SK-N-SH (cell line): ENCODE measurements around the gene CDK11B. TPM values are rescaled to one million over a fixed set of nuclear protein-coding genes. Genes with fewer than 3 reads are reported as not detected.

Source experiments
- CTCF ChIA-PET: fragments of 300-600, 350-600 bp; formaldehyde crosslinking; extraction: SDS; loops from one replicate; lab custom pipeline; 2021; lab: Yijun Ruan, JAX
- POLR2A ChIA-PET: fragments of 350-600 bp; sonication (Branson Sonifier 250); formaldehyde crosslinking; extraction: SDS; loops from one replicate; lab custom pipeline; 2020; ENCODE audit warnings: antibody characterized with exemption, inconsistent platforms; lab: Yijun Ruan, JAX
- DNase-seq: peaks from one replicate; pipeline ENCODE4 v3.0.0; 2012
- H2AFZ ChIP-seq: fragments of 200-600 bp; sonication (generic); 2 replicates; pipeline ENCODE4 v1.8.1; 2016; ENCODE audit warnings: antibody characterized with exemption, mild to moderate bottlenecking, low read depth
- H3F3A ChIP-seq: fragments of 200-600 bp; sonication (generic); replicated peaks from 2 replicates; pipeline ENCODE3; 2016; ENCODE audit warnings: antibody characterized with exemption, mild to moderate bottlenecking; ENCODE audit not compliant: insufficient read depth
- H3K27ac ChIP-seq, 2 experiments: fragments of 200-500 bp in 1 of 2; fragments of 200-600 bp in 1 of 2; sonication (Bioruptor generic) in 1 of 2; sonication (generic), shearing (Covaris generic) in 1 of 2; 2 replicates each; pipeline versions ENCODE4 v1.5.1 to v1.6.1; 2014 to 2016; ENCODE audit warnings: low read depth in 2 of 2, inconsistent platforms in 1 of 2, low read length in 1 of 2, mild to moderate bottlenecking in 1 of 2, mixed read lengths in 1 of 2
- H3K27me3 ChIP-seq: fragments of 200-600 bp; sonication (generic), shearing (Covaris generic); 2 replicates; pipeline ENCODE4 v1.6.1; 2016; ENCODE audit warnings: mixed run types; ENCODE audit not compliant: insufficient read depth
- H3K36me3 ChIP-seq, 2 experiments: fragments of 200-500 bp in 1 of 2; fragments of 200-600 bp in 1 of 2; sonication (Bioruptor generic) in 1 of 2; sonication (generic) in 1 of 2; replicated peaks in 1 of 2; 2 replicates each; pipeline versions ENCODE3 to v1.5.1; 2014 to 2016; ENCODE audit warnings: low read length in 1 of 2, mild to moderate bottlenecking in 1 of 2; ENCODE audit not compliant: insufficient read depth in 2 of 2, control insufficient read depth in 1 of 2
- H3K4me1 ChIP-seq, 2 experiments: fragments of 200-500 bp in 1 of 2; fragments of 200-600 bp in 1 of 2; sonication (Bioruptor generic) in 1 of 2; sonication (generic), shearing (Covaris generic) in 1 of 2; 2 replicates each; pipeline versions ENCODE4 v1.5.1 to v1.6.1; 2014 to 2016; ENCODE audit warnings: low read depth in 1 of 2, low read length in 1 of 2, mixed run types in 1 of 2; ENCODE audit not compliant: insufficient read depth in 2 of 2, control insufficient read depth in 1 of 2
- H3K4me2 ChIP-seq: fragments of 200-600 bp; sonication (generic), shearing (Covaris generic); 2 replicates; pipeline ENCODE4 v1.6.1; 2017; ENCODE audit warnings: mixed run types
- H3K4me3 ChIP-seq, 2 experiments: fragments of 200-500 bp in 1 of 2; fragments of 200-600 bp in 1 of 2; sonication (Bioruptor generic) in 1 of 2; sonication (generic), shearing (Covaris generic) in 1 of 2; 2 replicates each; pipeline versions ENCODE4 v1.5.1 to v1.8.1; 2014 to 2016; ENCODE audit warnings: low read depth in 2 of 2, inconsistent platforms in 1 of 2, low read length in 1 of 2, mild to moderate bottlenecking in 1 of 2, mixed read lengths in 1 of 2, moderate library complexity in 1 of 2
- H3K79me2 ChIP-seq: fragments of 200-600 bp; sonication (generic); 2 replicates; pipeline ENCODE4 v1.8.1; 2017; ENCODE audit warnings: mild to moderate bottlenecking; ENCODE audit not compliant: insufficient read depth
- H3K9ac ChIP-seq: fragments of 200-600 bp; sonication (generic); 2 replicates; pipeline ENCODE4 v1.6.1; 2017; ENCODE audit warnings: mixed run types
- H3K9me2 ChIP-seq: fragments of 200-600 bp; sonication (generic); 2 replicates; pipeline ENCODE4 v1.6.1; 2017; ENCODE audit warnings: mixed run types
- H3K9me3 ChIP-seq: fragments of 200-600 bp; sonication (generic); 2 replicates; pipeline ENCODE4 v1.6.1; 2017; ENCODE audit warnings: mixed run types, mild to moderate bottlenecking, moderate library complexity
- H4K20me1 ChIP-seq: fragments of 200-600 bp; sonication (generic); 2 replicates; pipeline ENCODE4 v1.6.1; 2017; ENCODE audit warnings: mild to moderate bottlenecking, mixed run types; ENCODE audit not compliant: insufficient read depth
- ELF1 ChIP-seq: IDR thresholded peaks from 2 replicates; pipeline ENCODE4 v1.4.0; 2012
- EP300 ChIP-seq, 2 experiments: IDR thresholded peaks; 2 replicates each; pipeline versions ENCODE4 v1.4.0 to v1.6.1; 2012; ENCODE audit warnings: borderline replicate concordance in 1 of 2, low read depth in 1 of 2, low read length in 1 of 2
- EZH2phosphoT487 ChIP-seq: fragments of 200-600 bp; sonication (generic); IDR thresholded peaks from 2 replicates; pipeline ENCODE4 v1.6.1; 2017; ENCODE audit warnings: low read depth, mixed run types, mild to moderate bottlenecking, antibody characterized with exemption, moderate library complexity, borderline replicate concordance
- FOXJ3 ChIP-seq: sonication (generic); formaldehyde crosslinking; IDR thresholded peaks from 2 replicates; pipeline ENCODE4 v1.5.1; 2020; ENCODE audit warnings: mild to moderate bottlenecking, missing genetic modification reagents
- IRF3 ChIP-seq: fragments of 150-350 bp; IDR thresholded peaks from 2 replicates; pipeline ENCODE4 v1.6.1; 2016; ENCODE audit warnings: mild to moderate bottlenecking, low read depth, low read length
- NFIC ChIP-seq: IDR thresholded peaks from 2 replicates; pipeline ENCODE4 v1.4.0; 2012; ENCODE audit warnings: borderline replicate concordance
- PBX3 ChIP-seq: IDR thresholded peaks from 2 replicates; pipeline ENCODE4; 2012
- POLR2AphosphoS5 ChIP-seq: IDR thresholded peaks from 2 replicates; pipeline ENCODE4 v1.6.1; 2012; ENCODE audit warnings: low read depth, low read length
- RAD21 ChIP-seq: IDR thresholded peaks from 2 replicates; pipeline ENCODE4 v1.6.1; 2012; ENCODE audit warnings: mild to moderate bottlenecking, low read length
- WGBS: methylation state at CpG from one replicate; pipeline ENCODE4 v1.1.6; 2017; ENCODE audit warnings: low lambda C conversion rate; 5-methylcytosine and 5-hydroxymethylcytosine counted together
- polyA plus RNA-seq, 3 experiments: library from polyadenylated mRNA; depleted of rRNA; stranded (reverse); fragments of >200 nt; gene quantifications; 2 replicates each; pipeline ENCODE4 v1.2.3, GENCODE V29; 2012

Gene CDK11B
- polyA plus RNA-seq, 1 of the 3 experiments (the other 2 are of a cell fraction) = 15.0 TPM

- Histone ChIP-seq H3K4me2 (no peak overlapping the region), H3K9me2 (no peaks in the 10 kb centered on the region), H3K27ac (no peak overlapping the region), H3K27me3 (no peaks in the 10 kb centered on the region), H3K9ac (no peak overlapping the region), H4K20me1 (no peaks in the 10 kb centered on the region), H3K36me3 (peaks cover 0 to 3% of the 10 kb centered on the region in 2 experiments)
- WGBS = 83% methylated on average over 34 of the region's 79 CpGs
- CTCF ChIA-PET = interaction anchor here (1.7 kb wide), 1 partner anchor 12 kb away, joined by 4 read pairs; no protein-coding TSS in a partner anchor
- POLR2A ChIA-PET = no interaction called here
- no peak for TF ChIP-seq POLR2AphosphoS5
- TF ChIP-seq ELF1 = no peak
- TF ChIP-seq EZH2phosphoT487 = no peak
- TF ChIP-seq EP300 (IDR thresholded peaks at IDR 0.05; ENCODE audit: borderline replicate concordance in 1 of 2, low read depth in 1 of 2, low read length in 1 of 2) = no peak
- TF ChIP-seq, all 33 proteins: peak for 0
- Histone ChIP-seq H2AFZ (no peak overlapping the region), H3K4me1 (no peaks in the 10 kb centered on the region), H3K9me3 (no peaks in the 10 kb centered on the region), H3K79me2 (no peaks in the 10 kb centered on the region), H3K4me3 (no peak overlapping the region), H3F3A (no peaks in the 10 kb centered on the region)
- DNase-seq = peak; percentile 57
These were observed 27.6 kb downstream of the CDK11B start for GRCh38 chr1:1630965-1631781.

GRCh38 chr1:1630191-1630964, 28.4 kb downstream of the CDK11B start:
- 89% methylated on average over 58 of the region's 81 CpGs for WGBS
- peak; percentile 57 for DNase-seq

More at GRCh38 chr1:1630191-1630964, 28.4 kb downstream of the CDK11B start:
- H3K4me1 ChIP-seq = no peaks in the 10 kb centered on the region; a peak in 1 of 4 replicates
- H3K4me2 ChIP-seq = no peak overlapping the region
- no peaks in the 10 kb centered on the region for H3K9me3 ChIP-seq
- no peak overlapping the region for H3K9ac ChIP-seq
- no peak overlapping the region for H2AFZ ChIP-seq
- ChIA-PET POLR2A (no interaction called here), CTCF (interaction anchor here (1.7 kb wide), 1 partner anchor 11 kb away, joined by 4 read pairs; no protein-coding TSS in a partner anchor)
- no peak overlapping the region for H3K27ac ChIP-seq
- no peaks in the 10 kb centered on the region for H4K20me1 ChIP-seq
- peaks cover 0 to 3% of the 10 kb centered on the region in 2 experiments for H3K36me3 ChIP-seq
- no peaks in the 10 kb centered on the region for H3K27me3 ChIP-seq
- no peak overlapping the region for H3K4me3 ChIP-seq
- no peak for TF ChIP-seq RAD21
- no peak for TF ChIP-seq PBX3
- no peak for TF ChIP-seq FOXJ3 (CRISPR knock-in tag)
- TF ChIP-seq NFIC = no peak
- no peak for TF ChIP-seq POLR2AphosphoS5
- no peak for TF ChIP-seq IRF3
- TF ChIP-seq EZH2phosphoT487 = no peak
- TF ChIP-seq, all 33 proteins: peak for 0
- Histone ChIP-seq H3F3A (no peaks in the 10 kb centered on the region), H3K9me2 (no peaks in the 10 kb centered on the region), H3K79me2 (no peaks in the 10 kb centered on the region)
